ENCODE measurements around the gene HHAT. TPM values are rescaled to one million over a fixed set of nuclear protein-coding genes. Genes with fewer than 3 reads are reported as not detected.

The HHAT gene
- total RNA-seq, 1 donor from 2014 or later, result 2.0 TPM

GRCh38 chr1:210359255-210359654 lies 30.6 kb downstream of the HHAT start:
- no peak for DNase-seq

- no peak for DNase-seq
Measured at GRCh38 chr1:210360852-210361477, 32.3 kb downstream of the HHAT start.

GRCh38 chr1:210361665-210362064 lies 33.0 kb downstream of the HHAT start:
- no peak for DNase-seq

- DNase-seq, result no peak
Measured at GRCh38 chr1:210362526-210362925, 33.8 kb downstream of the HHAT start.

- DNase-seq, result no peak
Measured at GRCh38 chr1:210363119-210363518, 34.4 kb downstream of the HHAT start.

GRCh38 chr1:210364479-210364878 lies 35.8 kb downstream of the HHAT start:
- no peak for DNase-seq

GRCh38 chr1:210366767-210367166 lies 38.1 kb downstream of the HHAT start:
- DNase-seq, result no peak

- DNase-seq, result peak; percentile 50
Measured at GRCh38 chr1:210367566-210367965, 38.9 kb downstream of the HHAT start.

GRCh38 chr1:210369425-210369824 lies 40.7 kb downstream of the HHAT start:
- no peak for DNase-seq

- no peak for DNase-seq
Measured at GRCh38 chr1:210371916-210372315, 43.2 kb downstream of the HHAT start.

- no peak for DNase-seq
Measured at GRCh38 chr1:210372491-210372890, 43.8 kb downstream of the HHAT start.

- DNase-seq, result no peak
Measured at GRCh38 chr1:210372931-210373627, 44.4 kb downstream of the HHAT start.

- DNase-seq, result no peak
Measured at GRCh38 chr1:210373628-210373877, 44.9 kb downstream of the HHAT start.

- DNase-seq, result no peak
Measured at GRCh38 chr1:210373878-210374599, 45.3 kb downstream of the HHAT start.

GRCh38 chr1:210374600-210374953 lies 45.9 kb downstream of the HHAT start:
- DNase-seq, result no peak

- no peak for DNase-seq
Measured at GRCh38 chr1:210376836-210377372, 48.2 kb downstream of the HHAT start.

GRCh38 chr1:210377731-210378333 lies 49.1 kb downstream of the HHAT start:
- DNase-seq, result no peak

GRCh38 chr1:210378736-210379135 lies 50.0 kb downstream of the HHAT start:
- no peak for DNase-seq

- DNase-seq, result no peak
Measured at GRCh38 chr1:210381934-210382333, 53.2 kb downstream of the HHAT start.

GRCh38 chr1:210384625-210385024 lies 55.9 kb downstream of the HHAT start:
- DNase-seq, result no peak

GRCh38 chr1:210385228-210385627 lies 56.5 kb downstream of the HHAT start:
- no peak for DNase-seq

GRCh38 chr1:210394281-210394821 lies 65.6 kb downstream of the HHAT start:
- no peak for DNase-seq

GRCh38 chr1:210396541-210396940 lies 67.8 kb downstream of the HHAT start:
- no peak for DNase-seq

Measured in occipital lobe (tissue), 2 donors.